HG03196 (cell line): ENCODE data around the gene EWSR1.

Source experiments
- ATAC-seq: cut with Tn5 transposase; IDR thresholded peaks from one replicate; pipeline ENCODE4 v1.9.1; 2021; ENCODE audit not compliant: unreplicated experiment

The EWSR1 gene

DNA sequence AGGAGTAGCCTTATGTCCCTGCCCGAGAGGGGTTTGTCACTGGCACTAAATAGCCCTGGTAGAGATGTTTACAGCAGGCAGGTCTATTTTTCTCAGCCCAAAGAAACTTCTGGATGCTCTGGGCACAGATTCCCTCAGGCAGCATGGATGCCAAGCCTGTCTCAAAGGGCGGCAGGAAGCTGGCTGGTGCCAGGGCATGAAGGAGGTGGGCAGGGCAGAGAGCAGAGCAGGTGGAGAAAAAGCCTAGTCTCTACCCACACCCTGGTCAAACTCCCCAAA is 34.3 kb downstream of the EWSR1 start:
- no peak for ATAC-seq

DNA sequence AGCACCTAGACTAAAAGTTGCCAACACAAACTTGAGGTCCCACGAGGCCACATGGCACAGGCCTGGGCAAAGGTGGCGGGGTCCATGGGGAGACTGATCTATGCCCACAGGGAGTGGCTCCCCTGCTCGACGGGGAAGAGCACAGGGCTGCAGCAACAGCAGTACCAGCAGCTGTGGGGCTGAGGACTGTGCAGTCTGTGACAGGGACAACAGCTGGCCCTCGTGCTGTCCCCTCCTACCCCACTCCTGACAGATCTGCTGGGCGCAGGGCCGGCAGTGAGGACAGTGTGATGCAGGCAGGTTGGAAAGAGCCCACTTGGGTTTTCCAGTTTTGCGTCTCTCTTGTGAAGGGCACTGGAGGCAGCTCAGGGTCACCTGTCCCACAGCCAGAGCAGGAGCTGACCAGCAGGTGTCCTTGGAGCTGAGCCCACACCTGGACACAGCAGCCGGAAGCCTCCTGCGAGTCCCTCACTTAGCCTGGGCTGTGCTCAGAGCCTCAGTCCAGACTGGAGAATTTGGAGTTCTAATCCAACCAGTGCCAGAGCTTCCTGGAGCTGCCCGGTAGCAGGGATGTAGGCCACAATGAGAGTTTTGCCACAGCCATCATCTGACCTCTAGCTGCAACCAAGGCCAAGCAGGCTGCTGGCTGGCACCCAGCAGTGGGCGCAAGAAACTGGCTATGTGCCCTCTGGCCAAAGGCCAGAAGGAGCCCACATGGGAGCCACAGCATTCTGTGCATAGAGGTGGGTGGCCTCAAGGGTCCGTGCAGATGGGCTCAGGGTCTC is 34.8 kb downstream of the EWSR1 start:
- no peak for ATAC-seq

GRCh38 chr22:29305836-29306174 is 37.7 kb downstream of the EWSR1 start:
- ATAC-seq: no peak

DNA sequence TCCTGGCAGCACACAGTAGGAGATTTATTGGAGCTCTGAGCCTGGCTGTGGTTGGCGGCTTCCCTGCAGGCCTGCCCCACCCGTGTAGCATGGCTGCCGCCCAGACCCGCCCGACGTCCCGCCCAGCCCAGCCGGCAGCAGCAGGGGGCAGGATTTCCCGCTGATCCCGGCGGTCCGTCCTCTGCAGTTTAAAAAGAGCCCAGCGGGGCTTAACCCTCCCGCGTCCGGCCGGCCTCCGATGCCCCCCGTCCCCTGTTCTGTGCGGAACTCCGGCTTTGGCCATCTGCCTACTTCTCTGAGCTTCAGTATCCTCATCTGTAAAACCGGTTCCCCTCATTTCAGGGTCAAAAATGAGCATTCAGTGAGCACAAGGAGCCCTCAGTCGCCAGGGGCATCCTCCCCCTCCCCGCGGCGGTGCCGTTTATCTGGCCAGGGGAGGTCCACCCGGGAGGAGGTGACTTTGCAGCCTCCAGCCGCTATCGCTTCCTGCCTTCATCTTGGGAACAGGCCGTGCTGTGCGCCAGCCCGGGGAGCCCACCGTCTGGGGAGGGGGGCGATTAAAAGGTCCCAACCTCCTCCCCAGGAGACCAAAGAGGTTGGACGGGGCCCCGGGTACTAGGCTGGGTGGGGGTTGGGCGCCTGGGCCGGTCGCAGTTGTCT is 38.2 kb downstream of the EWSR1 start, which contains the start of gene GAS2L1:
TSS of gene GAS2L1 (plus strand) at position 476 of the 660 bp plus-strand sequence. CDS start 1,456 bp downstream, outside the sequence.
- no peak for ATAC-seq

- ATAC-seq: no peak
These were observed 38.9 kb downstream of the EWSR1 start for GRCh38 chr22:29306835-29307595.

GRCh38 chr22:29307596-29308147 is 39.6 kb downstream of the EWSR1 start:
- ATAC-seq: no peak

GRCh38 chr22:29308148-29308790 is 40.2 kb downstream of the EWSR1 start:
- no peak for ATAC-seq

- no peak for ATAC-seq
These were observed 40.8 kb downstream of the EWSR1 start for GRCh38 chr22:29308791-29309262.

DNA sequence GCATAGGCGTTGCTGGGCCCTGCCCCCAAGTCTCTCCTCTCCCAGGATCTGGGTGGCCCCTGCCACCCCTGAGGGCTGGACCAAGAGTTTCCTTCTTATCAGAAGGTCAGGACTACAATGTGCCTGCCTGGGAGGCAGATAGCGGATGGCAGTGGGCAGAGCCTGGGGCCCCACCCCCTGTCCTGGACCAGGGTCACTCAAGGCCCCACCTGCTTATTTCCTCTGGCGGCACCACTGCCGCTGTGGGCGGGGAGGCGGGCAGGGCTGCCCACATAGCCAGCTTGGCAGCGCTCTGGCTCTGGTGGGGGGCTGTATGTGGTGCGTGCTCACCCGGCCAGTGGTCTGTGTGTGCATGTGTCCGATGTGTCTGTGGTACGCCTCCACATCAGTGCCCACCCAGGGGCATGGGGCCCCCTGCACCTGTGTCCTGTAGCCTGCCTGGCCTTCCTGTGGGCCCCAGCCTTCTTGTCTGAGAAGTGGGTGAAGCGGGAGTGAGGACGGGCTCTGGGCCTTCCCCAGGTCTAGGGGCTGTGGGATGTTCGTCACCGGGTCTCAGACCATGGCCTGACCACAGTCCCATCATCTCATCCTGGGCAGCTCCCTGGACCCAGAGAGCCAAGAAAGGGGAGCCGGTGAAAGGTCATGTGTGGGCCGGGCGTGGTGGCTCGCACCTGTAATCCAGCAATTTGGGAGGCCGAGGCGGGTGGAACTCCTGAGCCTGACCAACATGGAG is 41.4 kb downstream of the EWSR1 start:
- no peak for ATAC-seq

GRCh38 chr22:29310065-29310862 is 42.2 kb downstream of the EWSR1 start:
- ATAC-seq: no peak

DNA sequence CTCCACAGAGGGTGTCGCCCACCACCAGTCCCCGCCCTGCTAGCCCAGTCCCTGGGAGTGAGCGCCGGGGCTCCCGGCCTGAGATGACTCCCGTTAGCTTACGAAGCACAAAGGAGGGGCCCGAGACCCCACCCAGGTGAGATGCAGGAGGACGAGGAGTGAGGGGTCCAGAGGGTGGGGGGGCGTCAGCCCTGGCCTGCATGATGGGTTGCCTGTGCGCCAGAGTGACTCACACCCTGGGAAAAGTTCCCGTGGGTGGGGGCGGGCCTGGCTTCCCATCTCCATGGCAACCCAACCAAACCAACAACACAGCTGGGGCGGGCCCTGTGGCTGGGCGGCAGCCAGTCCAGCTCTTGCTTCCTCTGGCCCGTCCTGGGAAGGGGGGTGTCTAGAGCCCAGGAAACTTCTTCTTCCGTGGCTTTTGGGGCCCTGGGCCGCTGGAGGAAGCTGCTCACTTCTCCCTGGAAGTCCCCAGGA is 42.8 kb downstream of the EWSR1 start:
- ATAC-seq: no peak

GRCh38 chr22:29311464-29312217 is 43.6 kb downstream of the EWSR1 start:
- ATAC-seq: no peak

DNA sequence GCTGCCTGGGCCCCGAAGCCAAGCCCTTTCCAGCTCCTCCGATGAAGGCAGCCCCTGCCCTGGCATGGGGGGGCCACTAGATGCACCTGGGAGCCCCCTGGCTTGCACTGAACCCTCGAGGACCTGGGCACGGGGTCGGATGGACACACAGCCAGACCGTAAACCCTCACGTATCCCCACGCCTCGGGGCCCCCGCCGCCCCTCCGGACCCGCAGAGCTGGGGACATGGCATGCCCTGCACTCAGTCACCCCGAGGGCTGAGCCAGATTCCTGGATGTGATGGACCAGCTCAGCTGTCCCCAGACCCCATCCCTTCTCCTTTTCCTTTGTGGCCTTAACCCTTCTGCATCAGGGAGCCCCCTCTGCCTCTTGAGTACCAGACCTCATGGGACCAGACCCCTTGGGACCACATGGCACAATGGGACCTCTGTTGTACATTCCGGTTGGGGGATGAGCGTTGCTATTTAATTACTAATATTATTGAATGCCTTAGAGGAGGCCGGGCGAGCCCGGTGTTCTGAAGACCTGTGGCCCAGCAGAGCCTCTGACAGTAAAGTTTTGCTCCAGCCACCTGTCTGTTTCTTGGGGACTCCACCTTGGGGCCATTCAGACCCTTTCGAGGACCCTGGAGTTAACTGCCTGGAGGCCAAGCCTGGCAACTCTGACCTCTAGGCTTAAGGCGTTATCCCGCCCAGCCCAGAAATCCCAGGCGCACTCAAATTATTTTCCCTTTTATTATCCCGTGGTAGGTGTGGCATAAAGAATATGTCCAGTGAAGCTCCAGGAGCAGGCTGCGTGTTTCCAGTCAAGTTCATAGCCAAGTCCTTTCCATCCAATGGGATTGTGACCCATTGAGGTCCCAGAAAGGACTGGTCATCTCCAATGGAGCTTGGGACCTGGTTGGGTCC is 44.4 kb downstream of the EWSR1 start:
- no peak for ATAC-seq

- ATAC-seq: no peak
These were observed 45.1 kb downstream of the EWSR1 start for GRCh38 chr22:29313126-29313575.

- ATAC-seq: no peak
These were observed 45.8 kb downstream of the EWSR1 start for GRCh38 chr22:29313576-29314466.

DNA sequence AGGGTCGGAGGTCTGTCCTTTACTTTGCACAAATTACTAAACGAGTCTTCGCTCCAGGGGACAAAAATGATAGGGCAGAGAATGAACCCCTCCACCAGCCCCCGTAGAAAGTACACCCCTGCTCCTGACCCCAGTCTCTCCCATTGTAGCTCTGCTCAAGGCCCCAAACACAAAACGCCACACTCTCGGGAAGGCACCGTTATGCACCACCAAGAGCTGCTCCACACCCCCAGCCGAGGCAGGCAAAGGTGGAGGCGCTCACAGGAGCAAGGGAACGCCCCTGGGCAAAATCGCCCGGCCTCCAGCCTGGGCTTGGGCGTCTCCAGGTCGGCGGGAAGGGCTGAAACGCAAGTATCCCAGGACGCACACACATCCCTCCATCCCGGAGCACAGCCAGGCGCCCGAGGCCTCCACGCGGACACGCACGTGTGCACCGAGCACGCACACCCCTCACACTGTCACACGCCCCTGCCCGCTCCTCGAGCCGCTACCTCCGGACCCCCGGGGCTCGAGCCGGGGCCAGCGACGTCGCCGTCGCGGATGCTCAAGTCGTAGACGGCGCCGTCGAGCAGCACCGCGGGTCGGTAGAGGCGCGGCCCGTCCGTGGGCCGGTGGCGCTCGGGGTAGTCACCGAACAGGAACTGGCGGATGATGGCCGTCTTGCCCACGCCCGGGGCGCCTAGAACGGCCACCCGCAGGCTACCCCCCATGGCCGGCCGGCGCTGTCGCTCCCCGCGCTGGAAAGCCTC is 46.6 kb downstream of the EWSR1 start:
- no peak for ATAC-seq
